Pancreas (tissue), 10 donors: Measurements from ENCODE around the gene SLMAP. TPM values are rescaled to one million over a fixed set of nuclear protein-coding genes. Genes with fewer than 3 reads are reported as not detected.

Source experiments
- ATAC-seq, 4 donors: fragments of 200-7000 bp; cut with Tn5 transposase; one replicate each; pipeline versions ENCODE4 v1.8.0 to v1.9.1; 2020; ENCODE audit warnings: mild to moderate bottlenecking in 4 of 4, moderate library complexity in 4 of 4
- DNase-seq, 6 donors: peaks; one replicate each; pipeline ENCODE4 v3.0.0-alpha.2; 2020
- FAIRE-seq: peaks from 2 replicates; lab custom pipeline; 2012; peaks lifted over from hg19 to GRCh38; lab: Jason Lieb, UNC
- H3K27ac ChIP-seq, 4 donors: fragments of 200-600 bp; sonication (generic); 1 replicate in 3 of 4; 2 replicates in 1 of 4; pipeline versions ENCODE4 v1.5.0 to v1.8.0; 2020
- H3K27me3 ChIP-seq, 4 donors: fragments of 200-600 bp; one replicate each; pipeline ENCODE4 v1.8.0; 2021
- H3K36me3 ChIP-seq, 3 donors: fragments of 200-600 bp; sonication (generic) in 1 of 3; one replicate each; pipeline versions ENCODE4 v1.5.0 to v1.8.0; 2020 to 2021
- H3K4me1 ChIP-seq, 3 donors: fragments of 200-600 bp; one replicate each; pipeline ENCODE4 v1.8.0; 2021
- H3K4me3 ChIP-seq, 4 donors: fragments of 200-600 bp; sonication (generic) in 2 of 4; one replicate each; pipeline versions ENCODE4 v1.5.0 to v1.8.0; 2020 to 2021
- H3K9me3 ChIP-seq, 4 donors: fragments of 200-600 bp; one replicate each; pipeline ENCODE4 v1.8.0; 2021
- WGBS, 2 donors: extraction: QIAGEN DNeasy Blood & Tissue Kit; methylation state at CpG; one replicate each; pipeline ENCODE4 v1.1.7; 2013; 5-methylcytosine and 5-hydroxymethylcytosine counted together
- intact Hi-C, 3 donors: fragments of 100-400 bp; cut with DNase I; formaldehyde crosslinking; loops; one replicate each; pipeline versions ENCODE4 v1.11.1 to v1.14.2; 2022
- polyA plus RNA-seq, 2 donors: library from polyadenylated mRNA; stranded (reverse); fragments of 200-250 nt; gene quantifications; one replicate each; pipeline ENCODE4 v1.2.3, GENCODE V29; 2013
- total RNA-seq, 6 donors: library from RNA; stranded (reverse); fragmentation: NEBNext Ultra II Directional in 4 of 6; extraction: Animal tissue kit (Norgen Biotek cat#: 25700) in 4 of 6; gene quantifications; one replicate each; pipeline versions ENCODE4 v1.2.1 to v1.2.4, GENCODE V29; 2021 to 2023
- TF ChIP-seq, protein P1 (sequence below), 4 donors: fragments of 200-600 bp; sonication (generic) in 3 of 4; IDR thresholded peaks; one replicate each; pipeline versions ENCODE4 v1.5.0 to v1.8.0; 2021; ENCODE audit warnings: antibody characterized with exemption in 4 of 4
- donor health status: healthy with polysubstance abuse.
- donor health status: DM: no; HTN: no; CAD: no; lungs with moderate emphysema.
- donor health status: DM: no; HTN: no; CAD: no.
- donor health status: control.
- donor health status: control.
- donor health status: Bipolar disorder and iron deficiency.
- donor health status: DM: yes; HTN: yes; CAD: no.
- donor health status: DM: no; HTN: no; CAD: no.
- donor health status: DM: no; HTN: no; CAD: no.
- donor health status: DM: yes; HTN: yes; CAD: no.

The SLMAP gene
- total and polyA plus RNA-seq, 8 donors, result 9.0 to 39.6 (median 22.7) TPM

- 66 to 80% methylated on average over 1 of the region's 1 CpG for WGBS, 2 donors
Observed at GRCh38 chr3:57957824-57958223, 201.7 kb downstream of the SLMAP start.

DNA sequence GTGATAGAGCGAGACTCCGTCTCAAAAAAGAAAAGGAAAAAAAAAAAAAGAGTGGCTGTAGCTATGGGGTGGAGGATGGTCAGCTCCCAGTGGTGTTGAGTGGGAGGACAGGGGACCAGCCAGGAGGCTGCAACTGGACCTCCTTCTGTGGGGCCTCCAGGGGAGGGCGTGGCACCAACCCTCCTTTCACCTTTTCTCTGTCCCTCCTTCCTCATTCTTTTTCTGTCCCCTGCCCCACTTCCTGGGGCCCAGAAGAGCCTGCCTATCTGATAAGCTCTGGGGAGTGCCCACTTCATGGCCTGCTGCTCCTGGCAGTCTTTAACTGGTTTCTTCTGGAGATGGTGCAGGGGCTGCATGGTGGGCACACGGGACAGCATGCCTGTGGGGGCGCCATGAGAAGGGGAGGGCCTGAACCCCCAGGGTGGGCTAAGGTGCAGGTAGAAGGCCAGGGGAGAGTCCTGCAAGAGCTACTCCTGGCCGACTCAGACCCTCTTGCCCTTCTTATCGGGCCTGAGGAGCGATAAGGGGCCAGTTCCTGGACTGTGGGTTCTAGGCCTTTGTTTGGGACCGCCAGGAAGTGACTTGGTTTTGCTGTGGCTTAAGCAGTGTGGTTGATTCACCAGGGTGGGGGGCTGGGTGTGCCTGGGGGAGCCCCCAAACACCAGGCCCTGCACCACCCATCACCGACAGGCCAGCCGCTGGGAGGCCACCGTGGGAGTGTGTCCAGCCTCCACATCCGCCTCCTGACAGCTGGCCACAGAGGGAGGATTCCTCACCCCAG, 202.7 kb downstream of the SLMAP start:
- intact Hi-C loops, result no loop called here
- no peak overlapping the region for H3K4me3 ChIP-seq
- no peaks in the 10 kb centered on the region for H3K27me3 ChIP-seq
- ATAC-seq, result peak in 3 of 4 donors; percentile 22 to 55 (median 37)
- no peaks in the 10 kb centered on the region for H3K36me3 ChIP-seq
- H3K9me3 ChIP-seq, result no peaks in the 10 kb centered on the region
- DNase-seq, result no peak
- H3K4me1 ChIP-seq, result no peaks in the 10 kb centered on the region
- 87 to 90% methylated on average over 13 of the region's 13 CpGs for WGBS, 2 donors
- FAIRE-seq, result no peak
- H3K27ac ChIP-seq, result peak overlapping the region in 1 of 4 donors; percentile 17
- TF ChIP-seq, protein P1, sequence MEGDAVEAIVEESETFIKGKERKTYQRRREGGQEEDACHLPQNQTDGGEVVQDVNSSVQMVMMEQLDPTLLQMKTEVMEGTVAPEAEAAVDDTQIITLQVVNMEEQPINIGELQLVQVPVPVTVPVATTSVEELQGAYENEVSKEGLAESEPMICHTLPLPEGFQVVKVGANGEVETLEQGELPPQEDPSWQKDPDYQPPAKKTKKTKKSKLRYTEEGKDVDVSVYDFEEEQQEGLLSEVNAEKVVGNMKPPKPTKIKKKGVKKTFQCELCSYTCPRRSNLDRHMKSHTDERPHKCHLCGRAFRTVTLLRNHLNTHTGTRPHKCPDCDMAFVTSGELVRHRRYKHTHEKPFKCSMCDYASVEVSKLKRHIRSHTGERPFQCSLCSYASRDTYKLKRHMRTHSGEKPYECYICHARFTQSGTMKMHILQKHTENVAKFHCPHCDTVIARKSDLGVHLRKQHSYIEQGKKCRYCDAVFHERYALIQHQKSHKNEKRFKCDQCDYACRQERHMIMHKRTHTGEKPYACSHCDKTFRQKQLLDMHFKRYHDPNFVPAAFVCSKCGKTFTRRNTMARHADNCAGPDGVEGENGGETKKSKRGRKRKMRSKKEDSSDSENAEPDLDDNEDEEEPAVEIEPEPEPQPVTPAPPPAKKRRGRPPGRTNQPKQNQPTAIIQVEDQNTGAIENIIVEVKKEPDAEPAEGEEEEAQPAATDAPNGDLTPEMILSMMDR (IDR thresholded peaks at IDR 0.05), result no peak

More at GRCh38 chr3:57957824-57958223, 201.7 kb downstream of the SLMAP start:
- TF ChIP-seq, protein P1 (IDR thresholded peaks at IDR 0.05), result no peak
- Histone ChIP-seq H3K4me1 (no peaks in the 10 kb centered on the region), H3K27me3 (no peaks in the 10 kb centered on the region), H3K4me3 (no peak overlapping the region), H3K36me3 (no peaks in the 10 kb centered on the region), H3K9me3 (no peaks in the 10 kb centered on the region), H3K27ac (no peak overlapping the region)
- ATAC-seq, result no peak
- DNase-seq, result no peak
- intact Hi-C loops, result no loop called here
- FAIRE-seq, result no peak

DNA sequence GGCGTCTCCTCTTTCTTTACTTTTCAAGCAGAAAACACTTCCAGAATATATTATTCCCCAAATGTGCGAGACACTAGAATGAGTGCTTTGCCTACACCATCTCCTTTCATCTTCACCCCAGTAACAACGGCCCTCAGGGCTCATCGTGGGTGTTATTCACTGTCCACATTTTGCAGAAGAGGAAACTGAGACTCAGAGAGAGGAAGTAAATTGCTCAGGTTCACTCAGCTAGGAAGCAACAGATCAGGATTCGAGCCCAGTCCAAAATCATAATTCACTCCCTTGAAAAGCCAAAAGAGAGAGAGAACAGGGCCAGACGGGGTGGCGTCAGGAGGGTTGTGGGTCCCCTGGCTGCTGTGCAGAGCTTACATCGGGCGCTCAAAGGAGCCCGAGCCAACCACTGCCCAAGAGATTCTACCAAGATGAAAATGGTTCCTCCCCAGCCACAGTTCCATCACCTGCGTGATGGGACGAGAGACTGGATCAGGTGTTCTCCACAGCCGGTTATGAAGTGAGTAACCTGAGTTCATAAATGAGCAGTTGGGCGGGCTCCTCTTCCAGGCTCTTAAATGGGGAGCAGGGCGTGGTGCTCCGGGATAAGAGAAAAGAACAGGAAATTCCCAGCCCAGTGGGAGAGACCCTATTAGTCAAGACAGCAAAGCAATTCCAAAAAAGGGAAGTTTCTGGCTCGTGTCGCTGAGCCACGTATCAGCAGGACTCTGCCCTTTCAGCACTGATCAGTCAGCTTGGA, 203.5 kb downstream of the SLMAP start:
- H3K27ac ChIP-seq, result no peak overlapping the region
- H3K9me3 ChIP-seq, result no peaks in the 10 kb centered on the region
- WGBS, 2 donors, result 75 to 81% methylated on average over 19 of the region's 19 CpGs
- H3K27me3 ChIP-seq, result no peaks in the 10 kb centered on the region
- no peak overlapping the region for H3K4me3 ChIP-seq
- FAIRE-seq (no peak), ATAC-seq (peak in 3 of 4 donors; percentile 31 to 59 (median 58)), DNase-seq (no peak)
- TF ChIP-seq, protein P1 (IDR thresholded peaks at IDR 0.05), result no peak
- intact Hi-C loops, result no loop called here
- no peaks in the 10 kb centered on the region for H3K4me1 ChIP-seq
- H3K36me3 ChIP-seq, result no peaks in the 10 kb centered on the region

DNA sequence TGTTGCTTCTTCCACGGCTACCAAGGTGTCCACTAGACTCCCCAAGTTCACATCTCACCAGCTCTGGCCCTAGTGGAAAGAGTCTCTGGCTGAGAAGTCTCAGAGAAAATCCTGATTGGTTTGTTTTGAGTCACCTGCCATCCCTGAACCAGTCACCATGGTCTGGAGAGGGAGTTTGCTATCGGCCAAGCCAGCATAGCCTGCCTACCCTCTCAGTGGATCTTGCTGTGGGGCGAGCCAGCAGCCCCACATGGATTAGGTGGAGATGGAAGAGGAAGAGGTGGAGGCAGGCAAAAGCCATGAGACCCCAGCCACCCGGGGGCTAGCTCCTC, 204.0 kb downstream of the SLMAP start:
- Histone ChIP-seq H3K4me1 (no peaks in the 10 kb centered on the region), H3K27ac (no peak overlapping the region), H3K27me3 (no peaks in the 10 kb centered on the region), H3K9me3 (no peaks in the 10 kb centered on the region), H3K4me3 (no peak overlapping the region), H3K36me3 (no peaks in the 10 kb centered on the region)
- TF ChIP-seq, protein P1 (IDR thresholded peaks at IDR 0.05), result no peak
- FAIRE-seq, result no peak
- DNase-seq, result no peak
- no peak for ATAC-seq
- intact Hi-C loops, result no loop called here
- 81 to 87% methylated on average over 4 of the region's 4 CpGs for whole genome bisulfite sequencing, 2 donors
